A549 (cell line): ENCODE data around the gene TSPAN18.

Experiments used
- CHD4 ChIP-seq: fragments of 200-600 bp; sonication (generic); IDR thresholded peaks from 2 replicates; pipeline ENCODE4 v1.6.1; 2016; ENCODE audit warnings: antibody characterized with exemption, mild to moderate bottlenecking, borderline replicate concordance
- EP300 ChIP-seq, 2 experiments: fragments of >200 bp; sonication (Bioruptor Twin); formaldehyde crosslinking; IDR thresholded peaks; 2 replicates in 1 of 2; 3 replicates in 1 of 2; pipeline ENCODE4 v1.6.1; 2016 to 2017
- HDAC2 ChIP-seq: fragments of 200-600 bp; sonication (generic); IDR thresholded peaks from 2 replicates; pipeline ENCODE4 v1.6.1; 2016
- MAFK ChIP-seq: fragments of 450-650 bp; IDR thresholded peaks from 2 replicates; pipeline ENCODE4 v1.6.1; 2014; ENCODE audit not compliant: partially characterized antibody
- MAZ ChIP-seq: fragments of 150-350 bp; IDR thresholded peaks from 2 replicates; pipeline ENCODE4 v1.6.1; 2014; ENCODE audit warnings: antibody characterized with exemption, low read depth, low read length, borderline replicate concordance
- MYC ChIP-seq: IDR thresholded peaks from 2 replicates; pipeline ENCODE4 v1.6.1; 2012; ENCODE audit warnings: mild to moderate bottlenecking, inconsistent platforms, low read length, improper control_type of control experiment, borderline replicate concordance
- POLR2A ChIP-seq: IDR thresholded peaks from 2 replicates; pipeline ENCODE4 v1.6.1; 2012; ENCODE audit warnings: mild to moderate bottlenecking, low read length
- SMC3 ChIP-seq: fragments of >200 bp; sonication (Bioruptor Twin); formaldehyde crosslinking; IDR thresholded peaks from 3 replicates; pipeline ENCODE4 v1.6.1; 2018; ENCODE audit warnings: inconsistent platforms
- TF ChIP-seq, protein P1 (sequence below): fragments of 450-650 bp; IDR thresholded peaks from 2 replicates; pipeline ENCODE4 v1.6.1; 2014; ENCODE audit warnings: antibody characterized with exemption
- TF ChIP-seq, protein P2 (sequence below): fragments of >200 bp; sonication (Bioruptor Twin); formaldehyde crosslinking; IDR thresholded peaks from 3 replicates; pipeline ENCODE4 v1.5.1; 2016
- TF ChIP-seq, protein P3 (sequence below): IDR thresholded peaks from 2 replicates; pipeline ENCODE4 v1.6.1; 2012
- TF ChIP-seq, protein P4 (sequence below): fragments of 200-600 bp; sonication (generic); IDR thresholded peaks from 2 replicates; pipeline ENCODE4 v1.6.1; 2016; ENCODE audit warnings: antibody characterized with exemption, mild to moderate bottlenecking, moderate library complexity

DNA sequence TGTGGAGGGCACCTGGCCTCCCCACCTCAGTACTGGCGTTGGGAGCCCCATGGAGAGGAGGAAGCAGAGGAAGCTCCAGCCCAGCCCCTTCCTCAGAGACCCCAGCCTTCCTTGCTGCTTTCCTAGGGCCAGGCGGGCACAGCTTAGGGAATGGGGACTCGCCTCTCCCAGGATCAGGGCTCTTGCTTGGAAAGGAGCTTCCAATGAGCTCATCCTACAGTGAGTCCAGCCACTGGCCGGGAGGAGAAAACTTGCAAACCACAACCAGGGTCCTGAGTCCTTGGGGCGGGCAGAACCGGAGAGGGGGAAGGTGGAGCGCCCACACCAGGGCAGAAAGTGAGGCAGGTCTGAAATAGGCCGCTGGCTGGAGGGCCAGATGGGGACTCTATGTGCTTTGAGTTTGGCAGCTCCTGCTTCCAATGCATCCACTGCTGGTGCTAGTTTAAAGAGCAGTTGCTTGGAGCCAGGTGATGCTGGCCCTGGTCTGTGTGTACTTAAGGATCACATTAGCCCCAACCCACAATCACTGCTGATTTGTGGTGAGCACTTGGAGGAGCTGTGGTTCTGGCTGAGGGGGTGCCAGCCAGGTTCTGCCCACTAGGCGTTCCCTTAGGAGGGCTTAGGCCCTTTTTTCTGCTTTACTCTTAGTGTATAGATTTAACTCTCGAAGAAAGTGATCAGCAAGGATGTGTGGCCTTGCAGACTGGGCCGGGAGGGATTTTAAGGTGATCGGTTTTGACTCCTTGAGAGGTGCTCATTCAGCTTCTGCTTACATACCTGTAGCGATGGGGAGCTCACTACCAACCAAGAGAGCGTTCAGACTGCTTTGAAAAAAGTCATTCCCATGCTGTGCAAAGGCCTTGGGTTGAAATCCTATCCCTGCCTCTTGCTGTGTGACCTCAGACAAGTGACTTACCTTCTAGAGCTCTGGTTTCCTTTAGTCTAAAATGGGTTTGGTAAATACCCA lies 142.0 kb downstream of the TSPAN18 start:
- TF ChIP-seq, protein P1, sequence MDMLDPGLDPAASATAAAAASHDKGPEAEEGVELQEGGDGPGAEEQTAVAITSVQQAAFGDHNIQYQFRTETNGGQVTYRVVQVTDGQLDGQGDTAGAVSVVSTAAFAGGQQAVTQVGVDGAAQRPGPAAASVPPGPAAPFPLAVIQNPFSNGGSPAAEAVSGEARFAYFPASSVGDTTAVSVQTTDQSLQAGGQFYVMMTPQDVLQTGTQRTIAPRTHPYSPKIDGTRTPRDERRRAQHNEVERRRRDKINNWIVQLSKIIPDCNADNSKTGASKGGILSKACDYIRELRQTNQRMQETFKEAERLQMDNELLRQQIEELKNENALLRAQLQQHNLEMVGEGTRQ: no peak
- TF ChIP-seq SMC3: no peak
- no peak for TF ChIP-seq MAZ
- TF ChIP-seq MAFK: no peak
- TF ChIP-seq, protein P2, sequence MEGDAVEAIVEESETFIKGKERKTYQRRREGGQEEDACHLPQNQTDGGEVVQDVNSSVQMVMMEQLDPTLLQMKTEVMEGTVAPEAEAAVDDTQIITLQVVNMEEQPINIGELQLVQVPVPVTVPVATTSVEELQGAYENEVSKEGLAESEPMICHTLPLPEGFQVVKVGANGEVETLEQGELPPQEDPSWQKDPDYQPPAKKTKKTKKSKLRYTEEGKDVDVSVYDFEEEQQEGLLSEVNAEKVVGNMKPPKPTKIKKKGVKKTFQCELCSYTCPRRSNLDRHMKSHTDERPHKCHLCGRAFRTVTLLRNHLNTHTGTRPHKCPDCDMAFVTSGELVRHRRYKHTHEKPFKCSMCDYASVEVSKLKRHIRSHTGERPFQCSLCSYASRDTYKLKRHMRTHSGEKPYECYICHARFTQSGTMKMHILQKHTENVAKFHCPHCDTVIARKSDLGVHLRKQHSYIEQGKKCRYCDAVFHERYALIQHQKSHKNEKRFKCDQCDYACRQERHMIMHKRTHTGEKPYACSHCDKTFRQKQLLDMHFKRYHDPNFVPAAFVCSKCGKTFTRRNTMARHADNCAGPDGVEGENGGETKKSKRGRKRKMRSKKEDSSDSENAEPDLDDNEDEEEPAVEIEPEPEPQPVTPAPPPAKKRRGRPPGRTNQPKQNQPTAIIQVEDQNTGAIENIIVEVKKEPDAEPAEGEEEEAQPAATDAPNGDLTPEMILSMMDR: no peak
- TF ChIP-seq HDAC2: no peak
- TF ChIP-seq POLR2A: no peak
- TF ChIP-seq EP300 (IDR thresholded peaks at IDR 0.05): no peak
- no peak for TF ChIP-seq MYC
- TF ChIP-seq, protein P3, sequence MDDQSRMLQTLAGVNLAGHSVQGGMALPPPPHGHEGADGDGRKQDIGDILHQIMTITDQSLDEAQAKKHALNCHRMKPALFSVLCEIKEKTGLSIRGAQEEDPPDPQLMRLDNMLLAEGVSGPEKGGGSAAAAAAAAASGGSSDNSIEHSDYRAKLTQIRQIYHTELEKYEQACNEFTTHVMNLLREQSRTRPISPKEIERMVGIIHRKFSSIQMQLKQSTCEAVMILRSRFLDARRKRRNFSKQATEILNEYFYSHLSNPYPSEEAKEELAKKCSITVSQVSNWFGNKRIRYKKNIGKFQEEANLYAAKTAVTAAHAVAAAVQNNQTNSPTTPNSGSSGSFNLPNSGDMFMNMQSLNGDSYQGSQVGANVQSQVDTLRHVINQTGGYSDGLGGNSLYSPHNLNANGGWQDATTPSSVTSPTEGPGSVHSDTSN: no peak
- no peak for TF ChIP-seq CHD4
- TF ChIP-seq, protein P4, sequence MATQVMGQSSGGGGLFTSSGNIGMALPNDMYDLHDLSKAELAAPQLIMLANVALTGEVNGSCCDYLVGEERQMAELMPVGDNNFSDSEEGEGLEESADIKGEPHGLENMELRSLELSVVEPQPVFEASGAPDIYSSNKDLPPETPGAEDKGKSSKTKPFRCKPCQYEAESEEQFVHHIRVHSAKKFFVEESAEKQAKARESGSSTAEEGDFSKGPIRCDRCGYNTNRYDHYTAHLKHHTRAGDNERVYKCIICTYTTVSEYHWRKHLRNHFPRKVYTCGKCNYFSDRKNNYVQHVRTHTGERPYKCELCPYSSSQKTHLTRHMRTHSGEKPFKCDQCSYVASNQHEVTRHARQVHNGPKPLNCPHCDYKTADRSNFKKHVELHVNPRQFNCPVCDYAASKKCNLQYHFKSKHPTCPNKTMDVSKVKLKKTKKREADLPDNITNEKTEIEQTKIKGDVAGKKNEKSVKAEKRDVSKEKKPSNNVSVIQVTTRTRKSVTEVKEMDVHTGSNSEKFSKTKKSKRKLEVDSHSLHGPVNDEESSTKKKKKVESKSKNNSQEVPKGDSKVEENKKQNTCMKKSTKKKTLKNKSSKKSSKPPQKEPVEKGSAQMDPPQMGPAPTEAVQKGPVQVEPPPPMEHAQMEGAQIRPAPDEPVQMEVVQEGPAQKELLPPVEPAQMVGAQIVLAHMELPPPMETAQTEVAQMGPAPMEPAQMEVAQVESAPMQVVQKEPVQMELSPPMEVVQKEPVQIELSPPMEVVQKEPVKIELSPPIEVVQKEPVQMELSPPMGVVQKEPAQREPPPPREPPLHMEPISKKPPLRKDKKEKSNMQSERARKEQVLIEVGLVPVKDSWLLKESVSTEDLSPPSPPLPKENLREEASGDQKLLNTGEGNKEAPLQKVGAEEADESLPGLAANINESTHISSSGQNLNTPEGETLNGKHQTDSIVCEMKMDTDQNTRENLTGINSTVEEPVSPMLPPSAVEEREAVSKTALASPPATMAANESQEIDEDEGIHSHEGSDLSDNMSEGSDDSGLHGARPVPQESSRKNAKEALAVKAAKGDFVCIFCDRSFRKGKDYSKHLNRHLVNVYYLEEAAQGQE: no peak
